Osteoblast (primary cell): ENCODE measurements around the gene EIPR1. TPM values are rescaled to one million over a fixed set of nuclear protein-coding genes. Genes with fewer than 3 reads are reported as not detected.

Experiments used
- DNase-seq: peaks from one replicate; pipeline ENCODE4 v3.0.0; 2011; ENCODE audit warnings: low spot score, mixed read lengths; ENCODE audit not compliant: insufficient read length; ENCODE audit errors: missing footprints
- H2AFZ ChIP-seq: 2 replicates; pipeline ENCODE4 v1.6.0; 2011; ENCODE audit warnings: mild to moderate bottlenecking, low read length
- H3K27ac ChIP-seq: 2 replicates; pipeline ENCODE4 v1.5.1; 2011; ENCODE audit warnings: mild to moderate bottlenecking, low read depth, low read length, moderate library complexity
- H3K27me3 ChIP-seq: 2 replicates; pipeline ENCODE4 v1.6.0; 2012; ENCODE audit warnings: mild to moderate bottlenecking, control low read depth, inconsistent platforms, low read length, moderate library complexity; ENCODE audit not compliant: insufficient read depth
- H3K36me3 ChIP-seq: 2 replicates; pipeline ENCODE4 v1.5.1; 2011; ENCODE audit warnings: mild to moderate bottlenecking, low read length, control low read depth, moderate library complexity; ENCODE audit not compliant: insufficient read depth
- H3K4me1 ChIP-seq: 2 replicates; pipeline ENCODE4 v1.5.1; 2011; ENCODE audit warnings: mild to moderate bottlenecking, low read length, control low read depth, moderate library complexity; ENCODE audit not compliant: insufficient read depth
- H3K4me2 ChIP-seq: 2 replicates; pipeline ENCODE4 v1.6.0; 2011; ENCODE audit warnings: mild to moderate bottlenecking, low read length; ENCODE audit not compliant: insufficient read depth
- H3K4me3 ChIP-seq: fragments of 200-600 bp; sonication (generic); 3 replicates; pipeline ENCODE4 v1.5.1; 2012; ENCODE audit warnings: mild to moderate bottlenecking, low read length, inconsistent platforms; ENCODE audit not compliant: insufficient read depth
- H3K79me2 ChIP-seq: 2 replicates; pipeline ENCODE4 v1.6.0; 2012; ENCODE audit warnings: mild to moderate bottlenecking, low read length, control low read depth, inconsistent platforms; ENCODE audit not compliant: insufficient read depth
- H3K9me3 ChIP-seq: 2 replicates; pipeline ENCODE4 v1.5.1; 2011; ENCODE audit warnings: low read depth, low read length, control low read depth
- H4K20me1 ChIP-seq: 2 replicates; pipeline ENCODE4 v1.6.0; 2012; ENCODE audit warnings: mild to moderate bottlenecking, low read length, control low read depth; ENCODE audit not compliant: insufficient read depth
- CTCF ChIP-seq: IDR thresholded peaks from 2 replicates; pipeline ENCODE4 v1.5.1; 2011; ENCODE audit warnings: mild to moderate bottlenecking, low read depth, low read length, moderate library complexity; ENCODE audit errors: extremely low read depth
- total RNA-seq: library from RNA; depleted of rRNA; stranded (reverse); fragments of >200 nt; gene quantifications from 2 replicates; pipeline ENCODE4 v1.2.3, GENCODE V29; 2012

The EIPR1 gene
- total RNA-seq, 1 donor, result 17.7 TPM

GRCh38 chr2:3189076-3189591, 188.5 kb downstream of the EIPR1 start:
- H3K79me2 ChIP-seq, result no peaks in the 10 kb centered on the region
- H3K4me1 ChIP-seq, result no peaks in the 10 kb centered on the region
- DNase-seq, result peak; percentile 76

GRCh38 chr2:3188405-3188946, 189.1 kb downstream of the EIPR1 start:
- H3K27me3 ChIP-seq, result no peaks in the 10 kb centered on the region
- no peak overlapping the region for H3K27ac ChIP-seq
- TF ChIP-seq CTCF, result no peak
- no peaks in the 10 kb centered on the region for H3K9me3 ChIP-seq
- no peak overlapping the region for H3K4me2 ChIP-seq
- no peak overlapping the region for H2AFZ ChIP-seq
- H3K36me3 ChIP-seq, result no peaks in the 10 kb centered on the region
- no peaks in the 10 kb centered on the region for H3K79me2 ChIP-seq
- H4K20me1 ChIP-seq, result no peaks in the 10 kb centered on the region
- no peaks in the 10 kb centered on the region for H3K4me1 ChIP-seq
- DNase-seq, result peak; percentile 82
- no peak overlapping the region for H3K4me3 ChIP-seq

More at GRCh38 chr2:3189076-3189591, 188.5 kb downstream of the EIPR1 start:
- no peaks in the 10 kb centered on the region for H3K36me3 ChIP-seq
- no peak overlapping the region for H3K27ac ChIP-seq
- no peak overlapping the region for H3K4me2 ChIP-seq
- H4K20me1 ChIP-seq, result no peaks in the 10 kb centered on the region
- no peak for TF ChIP-seq CTCF
- no peaks in the 10 kb centered on the region for H3K27me3 ChIP-seq
- H2AFZ ChIP-seq, result no peak overlapping the region
- H3K4me3 ChIP-seq, result no peak overlapping the region
- no peaks in the 10 kb centered on the region for H3K9me3 ChIP-seq

GRCh38 chr2:3187467-3187866, 190.2 kb downstream of the EIPR1 start:
- Histone ChIP-seq H3K4me3 (no peak overlapping the region), H3K4me2 (no peak overlapping the region), H3K36me3 (no peaks in the 10 kb centered on the region), H4K20me1 (no peaks in the 10 kb centered on the region), H3K27ac (no peak overlapping the region), H3K4me1 (no peaks in the 10 kb centered on the region), H3K9me3 (no peaks in the 10 kb centered on the region), H2AFZ (no peak overlapping the region), H3K79me2 (no peaks in the 10 kb centered on the region), H3K27me3 (no peaks in the 10 kb centered on the region)
- no peak for TF ChIP-seq CTCF
- DNase-seq, result no peak

- Histone ChIP-seq H3K4me1 (no peaks in the 10 kb centered on the region), H3K27me3 (no peaks in the 10 kb centered on the region), H2AFZ (no peak overlapping the region), H3K79me2 (no peaks in the 10 kb centered on the region), H3K27ac (no peak overlapping the region), H3K4me2 (no peak overlapping the region), H3K4me3 (no peak overlapping the region), H3K36me3 (no peaks in the 10 kb centered on the region), H4K20me1 (no peaks in the 10 kb centered on the region), H3K9me3 (no peaks in the 10 kb centered on the region)
- peak; percentile 68 for DNase-seq
- TF ChIP-seq CTCF, result no peak
Measured at GRCh38 chr2:3186766-3187165, 190.9 kb downstream of the EIPR1 start.
